ENCODE measurements around the gene KMT2C. TPM values are rescaled to one million over a fixed set of nuclear protein-coding genes. Genes with fewer than 3 reads are reported as not detected.
"Not testable (repeated sequence)": the region's sequence is repeated elsewhere in the genome, so short reads cannot be mapped to it uniquely, and the experiment has no call there.

The KMT2C gene
- total and polyA plus RNA-seq, 8 donors: 5.0 to 248 (median 80.1) TPM

DNA sequence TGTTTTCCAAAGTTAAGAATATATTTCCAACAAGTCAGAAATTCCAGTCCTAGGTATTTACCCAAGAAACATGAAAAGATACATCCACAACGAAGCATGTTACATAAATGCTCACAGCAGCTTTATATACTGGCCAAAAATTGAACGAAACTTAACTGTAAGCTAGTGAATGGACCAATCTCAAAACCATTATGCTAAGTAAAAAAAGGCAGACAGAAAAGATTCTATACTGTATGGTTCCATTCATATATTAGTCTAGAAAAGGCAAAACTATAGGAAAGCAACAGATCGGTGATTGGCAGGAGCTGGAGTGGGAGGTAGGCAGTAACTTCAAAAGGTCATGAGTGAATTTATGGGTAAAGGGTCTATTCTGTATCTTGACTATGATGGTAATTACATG, 150.8 kb downstream of the KMT2C start:
- H3K27me3 ChIP-seq; intact Hi-C loops (cut with DNase I; ENCODE audit: low total_unique reads); H3K27ac ChIP-seq; DNase-seq; H3K4me3 ChIP-seq; H3K4me1 ChIP-seq: not testable (repeated sequence)
- 70 to 89% (median 88%) methylated on average over 3 of the region's 3 CpGs for WGBS, 5 donors
- H3K9me3 ChIP-seq: peaks cover 0 to 25% (median 10%) of the 10 kb centered on the region in 4 donors
- H3K36me3 ChIP-seq: peaks cover 0 to 32% (median 14%) of the 10 kb centered on the region in 4 donors

DNA sequence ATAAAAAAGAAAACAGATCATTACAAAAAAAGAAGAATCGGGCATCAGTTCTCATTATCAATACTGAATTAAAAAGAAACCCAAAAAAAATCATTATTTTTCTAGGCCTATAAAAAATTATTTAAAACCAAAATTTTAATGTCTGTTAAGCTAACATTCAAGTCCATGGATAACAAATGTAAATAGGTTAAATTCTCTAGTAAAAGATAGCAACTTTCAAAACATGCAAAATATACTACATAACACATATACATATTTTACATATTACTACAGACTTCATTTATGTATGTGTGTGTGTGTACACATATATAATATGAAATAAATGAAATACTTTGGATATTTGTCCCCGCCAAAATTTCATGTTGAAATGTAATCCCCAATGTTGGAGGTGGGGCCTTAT, 158.1 kb downstream of the KMT2C start:
- H3K4me1 ChIP-seq; H3K9me3 ChIP-seq; intact Hi-C loops (cut with DNase I; ENCODE audit: low total_unique reads); H3K4me3 ChIP-seq; DNase-seq; H3K27ac ChIP-seq; H3K27me3 ChIP-seq: not testable (repeated sequence)
- 92 to 100% (median 96%) methylated on average over 2 of the region's 2 CpGs for WGBS, 5 donors
- H3K36me3 ChIP-seq: peaks cover 2 to 16% (median 10%) of the 10 kb centered on the region in 4 donors

DNA sequence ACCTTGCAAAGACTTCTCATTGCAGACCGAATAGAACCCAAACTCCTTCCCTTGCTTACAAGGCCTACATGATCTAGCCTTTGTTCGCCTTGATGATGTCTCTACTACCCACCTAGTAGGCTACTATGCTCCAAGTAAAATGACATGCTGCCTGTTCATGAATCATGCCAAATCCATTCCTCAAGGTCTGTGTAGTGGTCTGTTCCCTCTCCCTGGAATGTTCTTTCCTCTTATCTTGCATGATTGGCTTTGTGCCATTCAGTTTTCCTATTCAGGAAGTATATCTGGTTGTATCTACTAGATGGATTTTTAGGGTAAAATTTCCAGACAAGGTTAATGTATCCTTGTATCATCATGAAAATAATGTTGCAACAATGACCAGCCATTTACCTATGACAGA, 165.4 kb downstream of the KMT2C start:
- H3K4me3 ChIP-seq; H3K27ac ChIP-seq; H3K27me3 ChIP-seq; intact Hi-C loops (cut with DNase I; ENCODE audit: low total_unique reads); H3K9me3 ChIP-seq; H3K4me1 ChIP-seq; DNase-seq: not testable (repeated sequence)
- H3K36me3 ChIP-seq: peaks cover 4 to 25% (median 15%) of the 10 kb centered on the region in 4 donors
- 88 to 96% (median 96%) methylated on average over 2 of the region's 2 CpGs for WGBS, 5 donors

DNA sequence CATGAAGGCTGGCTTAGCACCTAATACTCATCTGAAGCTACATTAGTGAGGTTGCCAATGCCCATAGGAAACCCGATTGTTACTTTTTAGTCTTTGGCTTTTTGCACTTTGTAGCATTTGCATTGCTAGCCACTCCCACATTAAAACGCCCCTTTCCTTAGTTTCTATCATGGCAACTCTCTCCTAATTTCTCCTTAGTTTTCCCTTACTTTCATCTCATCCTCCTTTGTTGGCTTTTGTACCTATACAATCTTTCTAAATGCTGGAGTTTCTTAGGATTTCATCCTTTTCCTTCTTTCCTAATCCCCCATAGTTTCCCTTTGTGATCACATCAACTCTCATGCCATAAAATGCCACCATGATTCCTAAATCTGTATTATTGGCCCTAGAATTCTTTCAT, 168.9 kb downstream of the KMT2C start:
- intact Hi-C loops (cut with DNase I; ENCODE audit: low total_unique reads); H3K9me3 ChIP-seq; DNase-seq; H3K4me1 ChIP-seq; H3K27ac ChIP-seq; H3K4me3 ChIP-seq; H3K27me3 ChIP-seq: not testable (repeated sequence)
- 68 to 90% (median 81%) methylated on average over 2 of the region's 2 CpGs for WGBS, 5 donors
- peaks cover 7 to 37% (median 24%) of the 10 kb centered on the region in 4 donors for H3K36me3 ChIP-seq

DNA sequence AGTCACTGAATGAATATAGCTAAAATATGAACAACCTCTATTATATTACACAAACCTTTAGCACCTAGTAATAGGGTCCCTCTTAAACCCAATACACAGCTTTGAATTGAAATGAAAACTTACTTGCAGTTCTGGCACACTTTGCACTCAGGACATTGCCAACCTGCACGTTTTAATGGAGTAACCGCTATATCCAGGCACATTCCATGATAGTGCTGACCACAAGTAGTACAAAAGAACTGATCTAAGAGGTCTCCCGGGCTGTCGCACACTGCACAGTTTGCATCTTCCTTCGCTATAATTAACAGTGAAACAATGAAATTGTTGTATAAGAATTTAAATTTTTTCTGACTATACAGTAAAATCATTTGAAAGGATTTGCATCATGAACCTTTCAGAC, 170.9 kb downstream of the KMT2C start:
- H3K4me3 ChIP-seq; H3K27ac ChIP-seq; H3K9me3 ChIP-seq; intact Hi-C loops (cut with DNase I; ENCODE audit: low total_unique reads); H3K27me3 ChIP-seq; DNase-seq: not testable (repeated sequence)
- Histone ChIP-seq H3K36me3 (peaks cover 7 to 34% (median 28%) of the 10 kb centered on the region in 4 donors), H3K4me1 (peaks cover 0 to 11% (median 0%) of the 10 kb centered on the region in 4 donors)
- WGBS, 5 donors: 66 to 90% (median 67%) methylated on average over 5 of the region's 5 CpGs

DNA sequence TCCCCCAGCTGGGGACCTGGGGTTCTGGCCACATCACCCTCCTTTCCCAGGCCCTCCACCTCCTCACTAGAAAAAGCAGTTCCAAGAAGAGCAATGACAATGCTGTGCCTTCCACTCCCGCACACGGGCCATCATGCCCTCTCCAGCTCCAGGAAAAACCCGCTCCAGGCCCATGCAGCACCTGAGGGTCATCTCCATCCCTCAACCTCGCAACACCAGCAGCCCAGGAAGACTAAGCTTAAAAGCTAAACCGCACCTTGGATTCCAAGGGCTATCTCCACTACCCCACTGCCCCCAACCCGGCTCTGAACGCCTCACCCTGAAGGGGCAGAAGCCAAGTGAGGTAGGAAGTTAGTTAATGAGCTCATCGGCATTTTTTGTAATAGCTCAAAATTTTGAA, 173.7 kb downstream of the KMT2C start:
- intact Hi-C loops (cut with DNase I; ENCODE audit: low total_unique reads); H3K27me3 ChIP-seq; DNase-seq; H3K9me3 ChIP-seq; H3K4me3 ChIP-seq; H3K27ac ChIP-seq: not testable (repeated sequence)
- peaks cover 0 to 14% (median 0%) of the 10 kb centered on the region in 4 donors for H3K4me1 ChIP-seq
- peaks cover 17 to 38% (median 38%) of the 10 kb centered on the region in 4 donors for H3K36me3 ChIP-seq
- 85 to 97% (median 94%) methylated on average over 8 of the region's 8 CpGs for WGBS, 5 donors

DNA sequence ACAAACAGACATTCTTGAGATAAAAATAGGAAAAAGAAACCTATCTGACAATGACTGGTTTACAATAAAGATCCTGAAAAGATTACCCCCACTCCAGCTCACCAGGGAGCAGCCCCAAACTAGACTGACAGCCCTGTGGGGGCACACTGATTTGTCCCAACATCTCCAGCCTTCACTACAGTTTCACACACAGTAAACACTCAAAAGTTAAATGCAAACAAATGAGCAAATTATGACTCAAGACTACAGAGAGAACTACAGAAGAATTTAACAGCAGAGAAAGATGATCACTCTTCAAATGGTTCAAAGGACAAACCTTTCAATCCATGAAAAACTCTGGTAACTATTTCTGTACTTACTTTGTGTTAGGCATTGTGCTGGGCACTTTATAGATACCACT, 176.2 kb downstream of the KMT2C start:
- DNase-seq; H3K9me3 ChIP-seq; H3K27me3 ChIP-seq; intact Hi-C loops (cut with DNase I; ENCODE audit: low total_unique reads); H3K27ac ChIP-seq; H3K4me3 ChIP-seq: not testable (repeated sequence)
- Histone ChIP-seq H3K4me1 (peaks cover 0 to 14% (median 0%) of the 10 kb centered on the region in 4 donors), H3K36me3 (peaks cover 17 to 38% (median 38%) of the 10 kb centered on the region in 4 donors)

DNA sequence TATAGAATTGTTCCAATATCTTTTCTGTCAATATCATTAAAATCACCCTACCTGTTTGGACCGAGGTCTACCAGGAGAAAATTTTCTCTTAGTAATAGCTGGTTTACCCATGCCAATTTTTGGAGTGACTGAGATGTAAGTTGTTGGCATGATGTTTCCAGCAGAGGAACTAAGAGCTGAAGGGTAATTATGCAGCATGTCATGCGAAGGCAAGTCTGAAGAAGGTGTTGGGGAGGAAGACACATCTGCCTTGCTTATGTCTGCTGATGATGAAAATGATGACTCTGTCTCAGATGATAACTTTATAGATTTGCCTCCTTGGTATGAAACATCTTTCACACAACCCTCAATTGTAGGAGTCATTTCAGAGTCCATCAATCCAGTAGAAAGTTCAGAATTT, 188.0 kb downstream of the KMT2C start:
- H3K27ac ChIP-seq; H3K27me3 ChIP-seq; intact Hi-C loops (cut with DNase I; ENCODE audit: low total_unique reads); DNase-seq; H3K4me3 ChIP-seq; H3K9me3 ChIP-seq: not testable (repeated sequence)
- 65 to 93% (median 87%) methylated on average over 2 of the region's 2 CpGs for WGBS, 5 donors
- Histone ChIP-seq H3K36me3 (peaks cover 0 to 39% (median 34%) of the 10 kb centered on the region in 4 donors), H3K4me1 (peaks cover 0 to 11% (median 0%) of the 10 kb centered on the region in 4 donors)

DNA sequence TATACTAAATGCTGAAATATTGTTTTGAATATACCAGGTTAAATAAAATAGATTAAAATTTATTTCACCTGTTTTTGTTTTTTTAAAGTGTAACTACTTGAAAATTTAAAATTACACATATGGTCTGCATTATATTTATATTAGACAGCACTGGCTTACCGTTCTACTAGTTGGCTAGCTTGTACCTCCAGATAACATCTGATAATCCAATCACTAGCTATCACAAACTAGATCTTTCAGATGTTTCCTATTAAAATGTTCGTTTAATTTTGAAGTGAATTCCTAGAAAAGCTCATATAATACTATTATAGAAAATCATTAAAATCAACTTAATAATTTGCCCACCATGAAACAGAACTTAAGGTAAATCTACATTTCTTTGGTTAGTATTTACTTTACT, 190.4 kb downstream of the KMT2C start:
- DNase-seq; H3K4me3 ChIP-seq; H3K27me3 ChIP-seq; H3K27ac ChIP-seq; intact Hi-C loops (cut with DNase I; ENCODE audit: low total_unique reads); H3K9me3 ChIP-seq: not testable (repeated sequence)
- Histone ChIP-seq H3K4me1 (peaks cover 0 to 20% (median 5%) of the 10 kb centered on the region in 4 donors), H3K36me3 (peaks cover 0 to 18% (median 13%) of the 10 kb centered on the region in 4 donors)
- WGBS, 5 donors: 52 to 74% (median 55%) methylated on average over 2 of the region's 2 CpGs

DNA sequence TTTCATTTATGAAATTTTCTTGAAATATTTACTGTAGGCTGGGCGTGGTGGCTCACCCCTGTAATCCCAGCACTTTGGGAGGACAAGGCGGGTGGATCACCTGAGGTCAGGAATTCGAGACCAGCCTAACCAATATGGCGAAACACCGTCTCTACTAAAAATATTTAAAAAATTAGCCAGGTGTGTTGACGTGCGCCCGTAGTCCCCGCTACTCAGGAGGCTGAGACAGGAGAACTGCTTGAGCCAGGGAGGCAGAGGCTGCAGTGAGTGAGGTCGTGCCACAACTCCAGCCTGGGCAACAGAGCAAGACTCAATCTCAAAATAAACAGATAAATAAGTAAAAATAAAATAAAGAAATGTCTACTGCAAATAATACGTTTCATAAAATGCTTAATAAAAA, 192.3 kb downstream of the KMT2C start:
- H3K9me3 ChIP-seq; H3K27me3 ChIP-seq; H3K4me3 ChIP-seq; DNase-seq; intact Hi-C loops (cut with DNase I; ENCODE audit: low total_unique reads); H3K27ac ChIP-seq: not testable (repeated sequence)
- WGBS, 5 donors: 92 to 99% (median 96%) methylated on average over 11 of the region's 11 CpGs
- H3K4me1 ChIP-seq: peaks cover 0 to 27% (median 9%) of the 10 kb centered on the region in 4 donors
- peaks cover 0 to 13% (median 7%) of the 10 kb centered on the region in 4 donors for H3K36me3 ChIP-seq

DNA sequence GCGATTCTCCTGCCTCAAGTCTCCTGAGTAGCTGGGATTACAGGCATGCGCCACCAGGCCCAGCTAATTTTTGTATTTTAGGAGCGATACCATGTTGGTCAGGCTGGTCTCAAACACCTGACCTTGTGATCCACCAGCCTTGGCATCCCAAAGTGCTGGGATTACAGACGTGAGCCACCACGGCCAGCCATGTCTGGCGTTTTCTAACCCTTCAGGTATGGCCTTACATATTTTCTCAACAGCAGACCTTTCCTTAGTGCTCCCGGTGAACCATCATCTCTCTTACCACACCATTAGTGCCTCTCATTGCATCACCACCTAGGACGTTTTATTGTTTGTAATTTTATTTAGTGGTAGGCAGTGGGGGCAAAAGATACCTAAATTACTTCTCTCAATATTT, 194.5 kb downstream of the KMT2C start:
- DNase-seq; H3K27me3 ChIP-seq; H3K9me3 ChIP-seq; H3K4me3 ChIP-seq; H3K27ac ChIP-seq; intact Hi-C loops (cut with DNase I; ENCODE audit: low total_unique reads): not testable (repeated sequence)
- Histone ChIP-seq H3K4me1 (peaks cover 0 to 22% (median 9%) of the 10 kb centered on the region in 4 donors), H3K36me3 (peaks cover 0 to 13% (median 6%) of the 10 kb centered on the region in 4 donors)
- 68 to 87% (median 83%) methylated on average over 8 of the region's 8 CpGs for WGBS, 5 donors

DNA sequence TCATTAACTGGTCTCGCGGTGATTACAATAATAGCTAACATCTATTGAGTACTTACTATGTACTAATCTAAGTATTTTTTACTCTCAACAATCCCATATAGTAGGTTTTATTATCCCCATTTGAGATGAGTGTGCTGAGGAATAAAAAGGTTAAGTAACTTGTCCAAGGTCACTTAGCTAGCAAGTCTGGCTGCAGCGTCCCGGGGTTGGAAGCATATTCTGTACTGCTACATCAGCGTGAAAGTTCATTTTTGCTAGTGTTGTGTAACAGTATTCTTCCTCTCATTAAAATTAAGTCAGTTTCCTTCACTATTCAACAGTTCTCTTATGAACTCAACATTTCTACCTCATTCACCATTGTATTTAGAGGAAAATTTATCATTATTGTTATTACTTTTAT, 199.5 kb downstream of the KMT2C start:
- not testable (repeated sequence) for H3K4me3 ChIP-seq

More for the DNA sequence above, 199.5 kb downstream of the KMT2C start:
- Histone ChIP-seq H3K4me1 (peaks cover 0 to 17% (median 7%) of the 10 kb centered on the region in 4 donors), H3K36me3 (peaks cover 4 to 41% (median 30%) of the 10 kb centered on the region in 4 donors)
- 59 to 86% (median 82%) methylated on average over 5 of the region's 5 CpGs for WGBS, 5 donors
- H3K9me3 ChIP-seq; H3K27ac ChIP-seq; H3K27me3 ChIP-seq; intact Hi-C loops (cut with DNase I; ENCODE audit: low total_unique reads); DNase-seq: not testable (repeated sequence)

Measured in stomach (tissue), 9 donors.